Upper lobe of left lung (tissue), 6 donors: Measurements from ENCODE around the gene RUNX1. TPM values are rescaled to one million over a fixed set of nuclear protein-coding genes. Genes with fewer than 3 reads are reported as not detected.
"Not testable (repeated sequence)": the region's sequence is repeated elsewhere in the genome, so short reads cannot be mapped to it uniquely, and the experiment has no call there.

Experiments used
- ATAC-seq, 2 donors: fragments of 200-7000 bp; cut with Tn5 transposase; one replicate each; pipeline ENCODE4 v1.9.1; 2022; ENCODE audit warnings: mild to moderate bottlenecking in 2 of 2, moderate library complexity in 2 of 2; ENCODE audit not compliant: low FRiP score in 2 of 2
- DNase-seq, 2 donors: peaks; one replicate each; pipeline ENCODE4 v3.0.0-alpha.2; 2019 to 2020
- H3K27ac ChIP-seq, 4 donors: fragments of 200-600 bp; sonication (generic); one replicate each; pipeline ENCODE4 v1.5.1; 2016 to 2019
- H3K27me3 ChIP-seq, 4 donors: fragments of 200-600 bp; sonication (generic); one replicate each; pipeline ENCODE4 v1.5.1; 2017 to 2019
- H3K36me3 ChIP-seq, 4 donors: fragments of 200-600 bp; sonication (generic); one replicate each; pipeline ENCODE4 v1.5.1; 2016 to 2019
- H3K4me1 ChIP-seq, 4 donors: fragments of 200-600 bp; sonication (generic); one replicate each; pipeline ENCODE4 v1.5.1; 2018 to 2019
- H3K4me3 ChIP-seq, 4 donors: fragments of 200-600 bp; sonication (generic); one replicate each; pipeline ENCODE4 v1.5.1; 2017 to 2019; ENCODE audit warnings: mild to moderate bottlenecking in 2 of 4, moderate library complexity in 1 of 4
- H3K9me3 ChIP-seq, 4 donors: fragments of 200-600 bp; sonication (generic); one replicate each; pipeline ENCODE4 v1.5.1; 2018 to 2019
- CTCF ChIP-seq, 6 experiments: fragments of 450-650 bp in 4 of 6; fragments of 200-600 bp in 2 of 6; sonication (generic) in 2 of 6; IDR thresholded peaks; one replicate each; pipeline ENCODE4 v1.5.1; 2016 to 2019; ENCODE audit warnings: antibody characterized with exemption in 6 of 6
- EP300 ChIP-seq, 4 donors: sonication (generic); formaldehyde crosslinking; IDR thresholded peaks; one replicate each; pipeline ENCODE4 v1.5.1; 2017; ENCODE audit warnings: antibody characterized with exemption in 4 of 4, control low read depth in 2 of 4
- POLR2A ChIP-seq, 4 donors: fragments of 450-650 bp; IDR thresholded peaks; one replicate each; pipeline ENCODE4 v1.5.1; 2016 to 2017; ENCODE audit warnings: antibody characterized with exemption in 4 of 4, mild to moderate bottlenecking in 2 of 4
- POLR2AphosphoS5 ChIP-seq, 2 donors: sonication (generic); formaldehyde crosslinking; IDR thresholded peaks; one replicate each; pipeline ENCODE4 v1.5.1; 2017; ENCODE audit warnings: antibody characterized with exemption in 2 of 2
- WGBS, 2 donors: methylation state at CpG; one replicate each; pipeline ENCODE4 v1.1.5; 2017 to 2018; 5-methylcytosine and 5-hydroxymethylcytosine counted together
- total RNA-seq, 6 donors: library from RNA; depleted of rRNA in 4 of 6; stranded (reverse); fragments of >200 nt in 4 of 6; gene quantifications; one replicate each; pipeline versions ENCODE4 v1.1.0 to v1.2.1, GENCODE V29; 2016 to 2021
- donor health status: DM: no; HTN: no; CAD: no; lungs with moderate emphysema.
- donor health status: DM: no; HTN: yes; CAD: no; lungs with severe emphysema.

RUNX1 gene
- total RNA-seq, 6 donors from 2014 or later, result 62.2 to 252 (median 98.2) TPM

GRCh38 chr21:34969423-34970166 is 79.5 kb downstream of the RUNX1 start:
- H3K27me3 ChIP-seq, result no peaks in the 10 kb centered on the region
- H3K4me3 ChIP-seq, result no peak overlapping the region
- peak overlapping the region in 1 of 4 donors; percentile 61 for H3K27ac ChIP-seq
- no peaks in the 10 kb centered on the region for H3K9me3 ChIP-seq
- ATAC-seq (no peak), DNase-seq (no peak)
- no peaks in the 10 kb centered on the region for H3K36me3 ChIP-seq
- 62 to 67% methylated on average over 8 of the region's 8 CpGs for WGBS, 2 donors
- TF ChIP-seq EP300 (IDR thresholded peaks at IDR 0.05), result no peak
- no peak for TF ChIP-seq CTCF (IDR thresholded peaks at IDR 0.05)
- TF ChIP-seq POLR2AphosphoS5 (IDR thresholded peaks at IDR 0.05), result no peak
- no peak for TF ChIP-seq POLR2A (IDR thresholded peaks at IDR 0.05)
- H3K4me1 ChIP-seq, result peaks cover 12 to 34% (median 23%) of the 10 kb centered on the region in 4 donors

- no peak for ATAC-seq
- Histone ChIP-seq H3K36me3 (no peaks in the 10 kb centered on the region), H3K27ac (peak overlapping the region in 3 of 4 donors; percentile 29 to 61 (median 39)), H3K4me1 (peaks cover 13 to 36% (median 24%) of the 10 kb centered on the region in 4 donors), H3K27me3 (no peaks in the 10 kb centered on the region), H3K4me3 (no peak overlapping the region), H3K9me3 (no peaks in the 10 kb centered on the region)
- no peak for DNase-seq
- TF ChIP-seq CTCF (IDR thresholded peaks at IDR 0.05), result no peak
- TF ChIP-seq POLR2AphosphoS5 (IDR thresholded peaks at IDR 0.05), result no peak
- no peak for TF ChIP-seq EP300 (IDR thresholded peaks at IDR 0.05)
- TF ChIP-seq POLR2A (IDR thresholded peaks at IDR 0.05), result no peak
- 61 to 70% methylated on average over 13 of the region's 13 CpGs for WGBS, 2 donors
Observed at GRCh38 chr21:34968414-34969333, 80.4 kb downstream of the RUNX1 start.

GRCh38 chr21:34967509-34968289 is 81.4 kb downstream of the RUNX1 start:
- DNase-seq, result no peak
- no peaks in the 10 kb centered on the region for H3K36me3 ChIP-seq
- 58 to 65% methylated on average over 8 to 10 of the region's 10 CpGs for WGBS, 2 donors
- H3K27me3 ChIP-seq, result no peaks in the 10 kb centered on the region
- no peak for TF ChIP-seq POLR2A (IDR thresholded peaks at IDR 0.05)
- TF ChIP-seq POLR2AphosphoS5 (IDR thresholded peaks at IDR 0.05), result peak in 1 of 2 donors; percentile 7
- TF ChIP-seq CTCF (IDR thresholded peaks at IDR 0.05), result no peak
- TF ChIP-seq EP300 (IDR thresholded peaks at IDR 0.05), result no peak
- H3K4me3 ChIP-seq, result no peak overlapping the region
- peaks cover 13 to 36% (median 24%) of the 10 kb centered on the region in 4 donors for H3K4me1 ChIP-seq
- no peaks in the 10 kb centered on the region for H3K9me3 ChIP-seq
- no peak for ATAC-seq
- H3K27ac ChIP-seq, result peak overlapping the region in 3 of 4 donors; percentile 29 to 61 (median 39)

GRCh38 chr21:34966881-34967280 is 82.2 kb downstream of the RUNX1 start:
- WGBS, 2 donors, result 90 to 98% methylated on average over 11 of the region's 11 CpGs
- DNase-seq, result peak in 1 of 2 donors; percentile 54
- not testable (repeated sequence) for H3K4me3 ChIP-seq, H3K27ac ChIP-seq, ATAC-seq, H3K9me3 ChIP-seq, H3K27me3 ChIP-seq, H3K36me3 ChIP-seq
- peaks cover 13 to 36% (median 24%) of the 10 kb centered on the region in 4 donors for H3K4me1 ChIP-seq
